T-helper 17 cell (primary cell): ENCODE measurements around the gene ISM1. TPM values are rescaled to one million over a fixed set of nuclear protein-coding genes. Genes with fewer than 3 reads are reported as not detected.

ENCODE experiments used
- ATAC-seq: fragments of 150-1000 bp; cut with Tn5 transposase; 2 replicates; pipeline ENCODE4 v1.10.0; 2021; ENCODE audit warnings: mild to moderate bottlenecking, moderate library complexity
- DNase-seq, 3 donors: peaks; one replicate each; pipeline versions ENCODE4 v3.0.0 to v3.0.0-alpha.2; 2020 to 2021
- H3K9me3 ChIP-seq: one replicate; pipeline ENCODE4 v1.7.0; 2013; ENCODE audit warnings: low read length, mild to moderate bottlenecking; ENCODE audit not compliant: control insufficient read depth, poor library complexity, severe bottlenecking
- H3K27ac Mint-ChIP-seq: one replicate; pipeline ENCODE4 v1.8.0; 2022; ENCODE audit warnings: mild to moderate bottlenecking, moderate library complexity, mixed read lengths
- H3K27me3 Mint-ChIP-seq: one replicate; pipeline ENCODE4 v1.8.0; 2022; ENCODE audit warnings: mixed read lengths
- H3K36me3 Mint-ChIP-seq: one replicate; pipeline ENCODE4 v1.8.0; 2022; ENCODE audit warnings: low read depth, mixed read lengths
- H3K4me1 Mint-ChIP-seq: one replicate; pipeline ENCODE4 v1.8.0; 2022; ENCODE audit warnings: mild to moderate bottlenecking, mixed read lengths
- H3K4me3 Mint-ChIP-seq: one replicate; pipeline ENCODE4 v1.8.0; 2022; ENCODE audit warnings: mild to moderate bottlenecking, moderate library complexity, mixed read lengths
- total RNA-seq, 4 donors: library from RNA in 2 of 4; stranded (reverse) in 2 of 4; gene quantifications; one replicate each; pipeline ENCODE4 v1.2.3 and lab custom pipeline; 2022 to 2026

The ISM1 gene
- total RNA-seq, 2 donors from 2014 or later, result 3.2 to 7.8 TPM

- Mint-ChIP-seq H3K4me3 (no peak overlapping the region), H3K27me3 (peaks cover 13% of the 10 kb centered on the region)
- no peak for ATAC-seq
These were observed 104.0 kb downstream of the ISM1 start for GRCh38 chr20:13325033-13325432.

GRCh38 chr20:13325796-13326340, 104.8 kb downstream of the ISM1 start:
- no peaks in the 10 kb centered on the region for H3K36me3 Mint-ChIP-seq
- ATAC-seq, result no peak
- peaks cover 13% of the 10 kb centered on the region for H3K27me3 Mint-ChIP-seq
- H3K4me3 Mint-ChIP-seq, result no peak overlapping the region
- no peaks in the 10 kb centered on the region for H3K9me3 ChIP-seq
- no peak for DNase-seq
- H3K27ac Mint-ChIP-seq, result no peak overlapping the region
- peaks cover 3% of the 10 kb centered on the region for H3K4me1 Mint-ChIP-seq

More at GRCh38 chr20:13325033-13325432, 104.0 kb downstream of the ISM1 start:
- H3K36me3 Mint-ChIP-seq, result no peaks in the 10 kb centered on the region
- H3K27ac Mint-ChIP-seq, result no peak overlapping the region
- H3K9me3 ChIP-seq, result no peaks in the 10 kb centered on the region
- H3K4me1 Mint-ChIP-seq, result peaks cover 3% of the 10 kb centered on the region
- DNase-seq, result no peak

- Mint-ChIP-seq H3K27ac (no peak overlapping the region), H3K27me3 (peaks cover 12% of the 10 kb centered on the region), H3K36me3 (peaks cover 2% of the 10 kb centered on the region), H3K4me3 (no peak overlapping the region), H3K4me1 (no peaks in the 10 kb centered on the region)
- ATAC-seq (no peak), DNase-seq (no peak)
- H3K9me3 ChIP-seq, result no peaks in the 10 kb centered on the region
These were observed 110.5 kb downstream of the ISM1 start for GRCh38 chr20:13331536-13331935.

GRCh38 chr20:13333036-13333435, 112.0 kb downstream of the ISM1 start:
- ATAC-seq (no peak), DNase-seq (no peak)
- peaks cover 3% of the 10 kb centered on the region for H3K4me1 Mint-ChIP-seq
- H3K9me3 ChIP-seq, result no peaks in the 10 kb centered on the region
- H3K36me3 Mint-ChIP-seq, result peaks cover 2% of the 10 kb centered on the region
- H3K4me3 Mint-ChIP-seq, result no peak overlapping the region
- H3K27me3 Mint-ChIP-seq, result peaks cover 7% of the 10 kb centered on the region
- no peak overlapping the region for H3K27ac Mint-ChIP-seq

GRCh38 chr20:13333793-13334192, 112.7 kb downstream of the ISM1 start:
- H3K27ac Mint-ChIP-seq, result no peak overlapping the region
- no peaks in the 10 kb centered on the region for H3K9me3 ChIP-seq
- DNase-seq (no peak), ATAC-seq (no peak)
- H3K36me3 Mint-ChIP-seq, result peaks cover 2% of the 10 kb centered on the region
- H3K27me3 Mint-ChIP-seq, result peaks cover 7% of the 10 kb centered on the region
- no peak overlapping the region for H3K4me3 Mint-ChIP-seq
- H3K4me1 Mint-ChIP-seq, result peaks cover 3% of the 10 kb centered on the region

GRCh38 chr20:13336308-13337089, 115.4 kb downstream of the ISM1 start:
- no peaks in the 10 kb centered on the region for H3K9me3 ChIP-seq
- ATAC-seq (no peak), DNase-seq (no peak)
- H3K4me1 Mint-ChIP-seq, result peaks cover 3% of the 10 kb centered on the region
- H3K4me3 Mint-ChIP-seq, result no peak overlapping the region
- H3K36me3 Mint-ChIP-seq, result peaks cover 2% of the 10 kb centered on the region
- H3K27ac Mint-ChIP-seq, result no peak overlapping the region
- peaks cover 7% of the 10 kb centered on the region for H3K27me3 Mint-ChIP-seq

- H3K9me3 ChIP-seq, result no peaks in the 10 kb centered on the region
- peaks cover 3% of the 10 kb centered on the region for H3K4me1 Mint-ChIP-seq
- peaks cover 2% of the 10 kb centered on the region for H3K36me3 Mint-ChIP-seq
- no peak overlapping the region for H3K27ac Mint-ChIP-seq
- DNase-seq (no peak), ATAC-seq (no peak)
- peaks cover 7% of the 10 kb centered on the region for H3K27me3 Mint-ChIP-seq
- no peak overlapping the region for H3K4me3 Mint-ChIP-seq
These were observed 116.2 kb downstream of the ISM1 start for GRCh38 chr20:13337090-13337784.

GRCh38 chr20:13338097-13338661, 117.1 kb downstream of the ISM1 start:
- Mint-ChIP-seq H3K4me3 (no peak overlapping the region), H3K4me1 (peaks cover 3% of the 10 kb centered on the region), H3K27me3 (peaks cover under 1% of the 10 kb centered on the region), H3K27ac (no peak overlapping the region), H3K36me3 (peaks cover 2% of the 10 kb centered on the region)
- H3K9me3 ChIP-seq, result no peaks in the 10 kb centered on the region
- no peak for DNase-seq
- ATAC-seq, result no peak

GRCh38 chr20:13338999-13339411, 117.9 kb downstream of the ISM1 start:
- ATAC-seq, result no peak
- H3K9me3 ChIP-seq, result no peaks in the 10 kb centered on the region
- Mint-ChIP-seq H3K4me3 (no peak overlapping the region), H3K27ac (no peak overlapping the region), H3K27me3 (no peaks in the 10 kb centered on the region), H3K4me1 (peaks cover 3% of the 10 kb centered on the region), H3K36me3 (peaks cover 2% of the 10 kb centered on the region)
- no peak for DNase-seq

- H3K27ac Mint-ChIP-seq, result no peak overlapping the region
- H3K36me3 Mint-ChIP-seq, result peaks cover 2% of the 10 kb centered on the region
- no peak overlapping the region for H3K4me3 Mint-ChIP-seq
- H3K9me3 ChIP-seq, result no peaks in the 10 kb centered on the region
- no peaks in the 10 kb centered on the region for H3K27me3 Mint-ChIP-seq
- DNase-seq (no peak), ATAC-seq (no peak)
- peaks cover 3% of the 10 kb centered on the region for H3K4me1 Mint-ChIP-seq
These were observed 119.0 kb downstream of the ISM1 start for GRCh38 chr20:13340088-13340487.

GRCh38 chr20:13341737-13342393, 120.8 kb downstream of the ISM1 start:
- H3K4me1 Mint-ChIP-seq, result peaks cover 3% of the 10 kb centered on the region
- ATAC-seq, result no peak
- H3K4me3 Mint-ChIP-seq, result no peak overlapping the region
- H3K27me3 Mint-ChIP-seq, result no peaks in the 10 kb centered on the region
- DNase-seq, result no peak
- H3K9me3 ChIP-seq, result no peaks in the 10 kb centered on the region
- H3K36me3 Mint-ChIP-seq, result no peaks in the 10 kb centered on the region
- no peak overlapping the region for H3K27ac Mint-ChIP-seq

- Mint-ChIP-seq H3K4me3 (no peak overlapping the region), H3K4me1 (no peaks in the 10 kb centered on the region), H3K27me3 (no peaks in the 10 kb centered on the region), H3K36me3 (no peaks in the 10 kb centered on the region), H3K27ac (no peak overlapping the region)
- ATAC-seq, result no peak
- H3K9me3 ChIP-seq, result no peaks in the 10 kb centered on the region
- DNase-seq, result no peak
These were observed 121.6 kb downstream of the ISM1 start for GRCh38 chr20:13342469-13343242.
